MM.1S (cell line): ENCODE data around the gene DNER.

Experiments
- DNase-seq: peaks from one replicate; pipeline ENCODE4 v3.0.0-alpha.2; 2015
- H2AFZ ChIP-seq: fragments of 300-600 bp; sonication (generic); 2 replicates; pipeline ENCODE4 v1.6.0; 2016; ENCODE audit warnings: antibody characterized with exemption, low read length
- H3F3A ChIP-seq: fragments of 300-600 bp; sonication (generic); 2 replicates; pipeline ENCODE4 v1.6.1; 2016; ENCODE audit warnings: mild to moderate bottlenecking, antibody characterized with exemption, low read length, moderate library complexity, mixed read lengths; ENCODE audit not compliant: insufficient read depth
- H3K27ac ChIP-seq: fragments of 300-600 bp; sonication (generic); 2 replicates; pipeline ENCODE4 v1.5.1; 2016; ENCODE audit warnings: mild to moderate bottlenecking, low read length
- H3K27me3 ChIP-seq: fragments of 300-600 bp; sonication (generic); replicated peaks from 2 replicates; pipeline ENCODE4 v1.6.0; 2016; ENCODE audit warnings: low read length; ENCODE audit not compliant: insufficient read depth
- H3K36me3 ChIP-seq: fragments of 300-600 bp; sonication (generic); replicated peaks from 2 replicates; pipeline ENCODE4 v1.6.1; 2016; ENCODE audit warnings: mild to moderate bottlenecking, low read length, mixed read lengths; ENCODE audit not compliant: insufficient read depth
- H3K4me1 ChIP-seq: fragments of 300-600 bp; sonication (generic); 2 replicates; pipeline ENCODE4 v1.6.1; 2016; ENCODE audit warnings: low read length, mixed read lengths
- H3K4me2 ChIP-seq: fragments of 300-600 bp; sonication (generic); 2 replicates; pipeline ENCODE4 v1.6.0; 2016; ENCODE audit warnings: low read depth, low read length
- H3K4me3 ChIP-seq: fragments of 300-600 bp; sonication (generic); 2 replicates; pipeline ENCODE4 v1.5.1; 2016; ENCODE audit warnings: low read length, mixed read lengths
- H3K79me2 ChIP-seq: fragments of 300-600 bp; sonication (generic); 2 replicates; pipeline ENCODE4 v1.6.1; 2016; ENCODE audit warnings: mixed run types, low read length, mixed read lengths
- H3K9ac ChIP-seq: fragments of 300-600 bp; sonication (generic); 2 replicates; pipeline ENCODE4 v1.6.1; 2016; ENCODE audit warnings: low read length, mixed read lengths
- H3K9me2 ChIP-seq: fragments of 300-600 bp; sonication (generic); replicated peaks from 2 replicates; pipeline ENCODE4 v1.6.1; 2016; ENCODE audit warnings: mild to moderate bottlenecking, low read length, mixed read lengths; ENCODE audit not compliant: insufficient read depth
- H3K9me3 ChIP-seq: fragments of 300-600 bp; sonication (generic); replicated peaks from 2 replicates; pipeline ENCODE4 v1.6.1; 2016; ENCODE audit warnings: mild to moderate bottlenecking, low read length, mixed read lengths; ENCODE audit not compliant: insufficient read depth
- H4K20me1 ChIP-seq: fragments of 300-600 bp; sonication (generic); 2 replicates; pipeline ENCODE4 v1.6.1; 2016; ENCODE audit warnings: mild to moderate bottlenecking, low read length, moderate library complexity, mixed read lengths; ENCODE audit not compliant: insufficient read depth
- EZH2 ChIP-seq: fragments of 300-600 bp; sonication (generic); optimal IDR thresholded peaks from 2 replicates; pipeline ENCODE3; 2017; ENCODE audit warnings: low read depth, mild to moderate bottlenecking, antibody characterized with exemption, low read length, mixed read lengths
- EZH2phosphoT487 ChIP-seq: fragments of 300-600 bp; sonication (generic); IDR thresholded peaks from 2 replicates; pipeline ENCODE4 v1.6.1; 2018; ENCODE audit warnings: antibody characterized with exemption, low read length
- TF ChIP-seq, protein P1 (sequence below): fragments of 300-600 bp; sonication (generic); IDR thresholded peaks from 2 replicates; pipeline ENCODE4 v1.5.1; 2016; ENCODE audit warnings: antibody characterized with exemption, low read length, mixed read lengths

DNER gene

DNA sequence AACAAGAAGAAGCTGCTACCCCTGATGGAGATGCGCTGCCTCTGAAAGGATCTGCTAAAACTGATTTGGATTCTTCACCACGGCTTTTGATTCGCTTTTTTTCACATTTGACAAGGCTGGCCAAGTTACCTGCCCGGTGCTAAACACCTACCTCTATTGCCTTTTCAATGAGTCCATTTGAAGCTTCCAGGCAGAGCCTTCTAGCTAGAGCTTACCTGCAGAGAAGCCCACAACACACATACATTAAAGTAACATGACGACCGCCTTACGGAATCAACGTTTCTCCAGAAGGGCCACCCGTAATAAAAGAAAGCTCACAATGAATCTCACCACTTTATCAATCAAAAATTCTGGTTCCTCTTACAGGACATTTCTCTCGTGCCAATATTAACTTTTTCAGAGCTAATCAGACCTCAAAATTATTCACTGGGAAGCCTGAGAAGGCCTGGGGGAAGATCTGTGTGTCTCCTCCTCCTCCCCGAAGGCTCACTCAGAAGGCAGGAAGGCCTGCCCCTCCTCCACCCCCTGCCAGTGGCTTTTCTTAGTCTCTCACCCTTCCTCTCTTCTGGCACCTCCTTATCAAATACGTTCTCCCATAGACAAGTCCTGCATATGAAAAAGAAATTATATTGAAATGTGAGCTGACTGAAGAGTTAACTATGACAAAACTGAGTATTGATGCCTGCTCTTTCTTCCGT lies 171.0 kb downstream of the DNER start:
- no peak overlapping the region for H3K27ac ChIP-seq
- no peaks in the 10 kb centered on the region for H3K27me3 ChIP-seq
- H3K9me3 ChIP-seq = no peaks in the 10 kb centered on the region
- no peak overlapping the region for H3K9ac ChIP-seq
- no peak overlapping the region for H2AFZ ChIP-seq
- H3K36me3 ChIP-seq = no peaks in the 10 kb centered on the region
- H3K4me2 ChIP-seq = no peak overlapping the region
- H3K4me3 ChIP-seq = no peak overlapping the region
- no peak for TF ChIP-seq EZH2
- no peak for TF ChIP-seq EZH2phosphoT487
- TF ChIP-seq, protein P1, sequence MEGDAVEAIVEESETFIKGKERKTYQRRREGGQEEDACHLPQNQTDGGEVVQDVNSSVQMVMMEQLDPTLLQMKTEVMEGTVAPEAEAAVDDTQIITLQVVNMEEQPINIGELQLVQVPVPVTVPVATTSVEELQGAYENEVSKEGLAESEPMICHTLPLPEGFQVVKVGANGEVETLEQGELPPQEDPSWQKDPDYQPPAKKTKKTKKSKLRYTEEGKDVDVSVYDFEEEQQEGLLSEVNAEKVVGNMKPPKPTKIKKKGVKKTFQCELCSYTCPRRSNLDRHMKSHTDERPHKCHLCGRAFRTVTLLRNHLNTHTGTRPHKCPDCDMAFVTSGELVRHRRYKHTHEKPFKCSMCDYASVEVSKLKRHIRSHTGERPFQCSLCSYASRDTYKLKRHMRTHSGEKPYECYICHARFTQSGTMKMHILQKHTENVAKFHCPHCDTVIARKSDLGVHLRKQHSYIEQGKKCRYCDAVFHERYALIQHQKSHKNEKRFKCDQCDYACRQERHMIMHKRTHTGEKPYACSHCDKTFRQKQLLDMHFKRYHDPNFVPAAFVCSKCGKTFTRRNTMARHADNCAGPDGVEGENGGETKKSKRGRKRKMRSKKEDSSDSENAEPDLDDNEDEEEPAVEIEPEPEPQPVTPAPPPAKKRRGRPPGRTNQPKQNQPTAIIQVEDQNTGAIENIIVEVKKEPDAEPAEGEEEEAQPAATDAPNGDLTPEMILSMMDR = no peak
- no peak for DNase-seq
- H4K20me1 ChIP-seq = no peaks in the 10 kb centered on the region
- H3K9me2 ChIP-seq = no peaks in the 10 kb centered on the region
- no peaks in the 10 kb centered on the region for H3K79me2 ChIP-seq
- no peaks in the 10 kb centered on the region for H3F3A ChIP-seq
- no peaks in the 10 kb centered on the region for H3K4me1 ChIP-seq

DNA sequence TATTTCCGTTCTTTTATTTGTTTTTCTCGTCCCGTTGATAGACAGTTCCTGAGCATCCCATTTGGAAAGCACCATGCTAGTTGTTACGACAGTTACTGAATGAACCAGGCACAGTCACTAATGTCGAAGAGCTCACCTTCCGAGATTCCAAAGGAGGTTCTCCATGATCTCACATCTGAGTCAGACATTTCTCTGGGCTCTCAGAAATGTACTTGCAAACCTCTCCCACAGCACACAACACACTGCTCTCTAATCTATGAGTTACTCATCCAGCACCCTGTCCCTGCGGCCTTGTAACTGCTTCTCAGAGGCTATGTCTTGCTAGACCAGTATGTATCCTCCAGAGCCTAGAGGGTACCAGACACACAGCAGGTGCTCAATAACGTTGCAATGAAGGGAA lies 174.7 kb downstream of the DNER start:
- Histone ChIP-seq H4K20me1 (no peaks in the 10 kb centered on the region), H3K79me2 (no peaks in the 10 kb centered on the region), H3K27me3 (no peaks in the 10 kb centered on the region), H2AFZ (no peak overlapping the region), H3K9me2 (no peaks in the 10 kb centered on the region), H3K9ac (no peak overlapping the region), H3K27ac (no peak overlapping the region), H3F3A (no peaks in the 10 kb centered on the region), H3K4me2 (no peak overlapping the region), H3K4me1 (no peaks in the 10 kb centered on the region), H3K36me3 (no peaks in the 10 kb centered on the region), H3K9me3 (no peaks in the 10 kb centered on the region), H3K4me3 (no peak overlapping the region)
- DNase-seq = no peak
- TF ChIP-seq, protein P1 = no peak
- no peak for TF ChIP-seq EZH2phosphoT487

DNA sequence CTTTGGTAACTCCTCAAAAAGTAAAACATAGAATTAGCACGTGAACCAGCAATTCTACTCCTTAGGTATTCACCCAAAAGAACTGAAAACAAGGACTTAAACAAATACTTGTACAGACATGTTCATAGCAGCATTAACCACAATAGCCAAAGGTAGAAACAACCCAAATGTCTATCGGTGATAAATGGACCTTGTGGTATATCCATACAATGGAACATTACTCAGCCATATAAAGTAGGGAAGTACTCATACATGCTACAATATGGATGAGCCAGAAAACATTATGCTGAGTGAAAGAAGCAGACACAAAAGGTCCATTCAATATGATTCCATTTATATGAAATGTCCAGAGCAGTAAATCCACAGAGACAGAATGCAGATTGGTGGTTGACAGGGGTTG lies 182.8 kb downstream of the DNER start:
- H3K27ac ChIP-seq = no peak overlapping the region
- no peaks in the 10 kb centered on the region for H3K79me2 ChIP-seq
- H2AFZ ChIP-seq = no peak overlapping the region
- H3K9me3 ChIP-seq = no peaks in the 10 kb centered on the region
- no peaks in the 10 kb centered on the region for H3K36me3 ChIP-seq
- no peak for DNase-seq
- H3K27me3 ChIP-seq = no peaks in the 10 kb centered on the region
- TF ChIP-seq EZH2 (no peak), EZH2phosphoT487 (no peak)
- TF ChIP-seq, protein P1 = no peak
- H3F3A ChIP-seq = no peaks in the 10 kb centered on the region
- H3K9me2 ChIP-seq = no peaks in the 10 kb centered on the region
- H3K4me3 ChIP-seq = no peak overlapping the region
- no peaks in the 10 kb centered on the region for H3K4me1 ChIP-seq
- H3K9ac ChIP-seq = no peak overlapping the region
- no peak overlapping the region for H3K4me2 ChIP-seq
- H4K20me1 ChIP-seq = no peaks in the 10 kb centered on the region
